Neural progenitor cell (in vitro differentiated cells): ENCODE data around the gene TOMM40L. TPM values are rescaled to one million over a fixed set of nuclear protein-coding genes. Genes with fewer than 3 reads are reported as not detected.

Source experiments
- DNase-seq: peaks from one replicate; pipeline ENCODE4 v3.0.0-alpha.2; 2016; ENCODE audit warnings: low spot score
- H2AFZ ChIP-seq: fragments of 200-600 bp; sonication (generic); replicated peaks from 2 replicates; pipeline ENCODE4 v1.6.1; 2016; ENCODE audit warnings: antibody characterized with exemption
- H3F3A ChIP-seq: fragments of 200-600 bp; sonication (generic); 2 replicates; pipeline ENCODE4 v1.6.1; 2016; ENCODE audit warnings: antibody characterized with exemption, low read depth
- H3K27ac ChIP-seq: fragments of 200-600 bp; sonication (generic); 2 replicates; pipeline ENCODE4 v1.5.1; 2016; ENCODE audit warnings: mild to moderate bottlenecking
- H3K27me3 ChIP-seq: fragments of 200-600 bp; sonication (generic); 2 replicates; pipeline ENCODE4 v1.6.1; 2016; ENCODE audit warnings: mild to moderate bottlenecking, moderate library complexity
- H3K36me3 ChIP-seq: fragments of 200-600 bp; sonication (generic); 2 replicates; pipeline ENCODE4 v1.5.1; 2016
- H3K4me1 ChIP-seq: fragments of 200-600 bp; sonication (generic); 2 replicates; pipeline ENCODE4 v1.6.1; 2016; ENCODE audit warnings: mixed run types
- H3K4me2 ChIP-seq: fragments of 200-600 bp; sonication (generic); 2 replicates; pipeline ENCODE4 v1.6.1; 2016
- H3K4me3 ChIP-seq: fragments of 200-600 bp; sonication (generic); 2 replicates; pipeline ENCODE4 v1.5.1; 2016
- H3K79me2 ChIP-seq: fragments of 200-600 bp; sonication (generic); 2 replicates; pipeline ENCODE4 v1.6.1; 2016; ENCODE audit warnings: low read depth
- H3K9ac ChIP-seq: fragments of 200-600 bp; sonication (generic); 2 replicates; pipeline ENCODE4 v1.6.1; 2016
- H3K9me3 ChIP-seq: fragments of 200-600 bp; sonication (generic); 2 replicates; pipeline ENCODE4 v1.5.1; 2016; ENCODE audit warnings: low read depth
- H4K20me1 ChIP-seq: fragments of 200-600 bp; sonication (generic); 2 replicates; pipeline ENCODE4 v1.6.1; 2016; ENCODE audit warnings: low read depth
- H3K27ac Mint-ChIP-seq: 3 replicates; pipeline ENCODE4 v1.8.0; 2021; ENCODE audit warnings: mixed read lengths
- H3K27me3 Mint-ChIP-seq: 2 replicates; pipeline ENCODE4 v1.8.0; 2022; ENCODE audit warnings: low read depth, mild to moderate bottlenecking, inconsistent platforms, moderate library complexity, mixed read lengths; ENCODE audit not compliant: insufficient read depth
- H3K36me3 Mint-ChIP-seq: 3 replicates; pipeline ENCODE4 v1.8.0; 2021; ENCODE audit warnings: mixed read lengths
- H3K4me1 Mint-ChIP-seq: 3 replicates; pipeline ENCODE4 v1.8.0; 2021; ENCODE audit warnings: mixed read lengths
- H3K4me3 Mint-ChIP-seq: 3 replicates; pipeline ENCODE4 v1.8.0; 2021; ENCODE audit warnings: mild to moderate bottlenecking, moderate library complexity, mixed read lengths
- H3K9me3 Mint-ChIP-seq: 3 replicates; pipeline ENCODE4 v1.8.0; 2020; ENCODE audit warnings: mixed read lengths
- CTCF ChIP-seq: fragments of 200-600 bp; sonication (generic); IDR thresholded peaks from 2 replicates; pipeline ENCODE4 v1.5.1; 2017; ENCODE audit warnings: antibody characterized with exemption, mild to moderate bottlenecking
- EZH2 ChIP-seq: fragments of 200-600 bp; sonication (generic); IDR thresholded peaks from 2 replicates; pipeline ENCODE4 v1.6.1; 2017; ENCODE audit warnings: antibody characterized with exemption, mild to moderate bottlenecking, moderate library complexity
- EZH2phosphoT487 ChIP-seq: fragments of 200-600 bp; sonication (generic); IDR thresholded peaks from 2 replicates; pipeline ENCODE4 v1.6.1; 2017; ENCODE audit warnings: antibody characterized with exemption
- total RNA-seq: library from RNA; depleted of rRNA; stranded (reverse); fragments of >200 nt; gene quantifications from 2 replicates; pipeline ENCODE4 v1.2.3, GENCODE V29; 2015; ENCODE audit warnings: low replicate concordance

TOMM40L gene
- total RNA-seq = 7.2 and 9.8 TPM in 2 replicates

- DNase-seq = peak; percentile 97
- Histone ChIP-seq H3K27me3 (no peaks in the 10 kb centered on the region), H3K27ac (no peak within 1 kb of the TSS), H3K9ac (peak within 1 kb of the TSS; percentile 2), H3K36me3 (no peaks in the 10 kb centered on the region), H4K20me1 (no peaks in the 10 kb centered on the region), H3K4me1 (peaks cover 9% of the 10 kb centered on the region), H3K79me2 (no peaks in the 10 kb centered on the region), H3K4me3 (peak within 1 kb of the TSS; percentile 70), H3F3A (peaks cover 13% of the 10 kb centered on the region), H3K4me2 (peak within 1 kb of the TSS; percentile 89), H2AFZ (peak within 1 kb of the TSS; percentile 84), H3K9me3 (no peaks in the 10 kb centered on the region)
- Mint-ChIP-seq H3K27ac (peak within 1 kb of the TSS; percentile 96), H3K4me1 (peaks cover 21% of the 10 kb centered on the region), H3K27me3 (peaks cover 5% of the 10 kb centered on the region), H3K36me3 (no peaks in the 10 kb centered on the region), H3K9me3 (no peaks in the 10 kb centered on the region), H3K4me3 (peak within 1 kb of the TSS; percentile 99)
- TF ChIP-seq CTCF (peak; percentile 55), EZH2phosphoT487 (no peak)
Measured at GRCh38 chr1:161225534-161226319, at the start of gene TOMM40L. TOMM40L (plus strand) TSS chr1:161226060; CDS start chr1:161226490, 430 bp downstream.

GRCh38 chr1:161176468-161177111, 49.3 kb upstream of the TOMM40L start:
- H3K27ac ChIP-seq = no peak overlapping the region
- H4K20me1 ChIP-seq = no peaks in the 10 kb centered on the region
- no peaks in the 10 kb centered on the region for H3K4me1 ChIP-seq
- H3K36me3 ChIP-seq = no peaks in the 10 kb centered on the region
- peaks cover 10% of the 10 kb centered on the region for H3K27me3 ChIP-seq
- H3K79me2 ChIP-seq = no peaks in the 10 kb centered on the region
- Mint-ChIP-seq H3K4me1 (peaks cover 24% of the 10 kb centered on the region), H3K9me3 (no peaks in the 10 kb centered on the region), H3K27ac (peak overlapping the region; percentile 17), H3K4me3 (peak overlapping the region; percentile 99), H3K36me3 (peaks cover 23% of the 10 kb centered on the region), H3K27me3 (peaks cover 3% of the 10 kb centered on the region)
- H3K9me3 ChIP-seq = no peaks in the 10 kb centered on the region
- TF ChIP-seq CTCF = no peak
- no peak for TF ChIP-seq EZH2phosphoT487
- TF ChIP-seq EZH2 = no peak
- H3K4me3 ChIP-seq = peak overlapping the region; percentile 82
- peak overlapping the region; percentile 98 for H2AFZ ChIP-seq
- peak overlapping the region; percentile 94 for H3K4me2 ChIP-seq
- DNase-seq = no peak
- peak overlapping the region; percentile 49 for H3K9ac ChIP-seq
- peaks cover 10% of the 10 kb centered on the region for H3F3A ChIP-seq

- peaks cover 20% of the 10 kb centered on the region for H3K36me3 Mint-ChIP-seq
- peaks cover 10% of the 10 kb centered on the region for H3F3A ChIP-seq
- peak; percentile 90 for DNase-seq
- H3K27ac Mint-ChIP-seq = peak within 1 kb of the TSS; percentile 99
- peaks cover 10% of the 10 kb centered on the region for H3K27me3 ChIP-seq
- H3K27ac ChIP-seq = no peak within 1 kb of the TSS
- no peaks in the 10 kb centered on the region for H3K79me2 ChIP-seq
- peak within 1 kb of the TSS; percentile 99 for H3K4me3 Mint-ChIP-seq
- peak within 1 kb of the TSS; percentile 49 for H3K9ac ChIP-seq
- no peaks in the 10 kb centered on the region for H4K20me1 ChIP-seq
- H2AFZ ChIP-seq = peak within 1 kb of the TSS; percentile 98
- peaks cover 3% of the 10 kb centered on the region for H3K27me3 Mint-ChIP-seq
- H3K9me3 Mint-ChIP-seq = no peaks in the 10 kb centered on the region
- no peaks in the 10 kb centered on the region for H3K9me3 ChIP-seq
- peak within 1 kb of the TSS; percentile 94 for H3K4me2 ChIP-seq
- no peaks in the 10 kb centered on the region for H3K4me1 ChIP-seq
- peak; percentile 21 for TF ChIP-seq CTCF
- no peak for TF ChIP-seq EZH2phosphoT487
- no peak for TF ChIP-seq EZH2
- H3K4me3 ChIP-seq = peak within 1 kb of the TSS; percentile 82
- H3K4me1 Mint-ChIP-seq = peaks cover 24% of the 10 kb centered on the region
- H3K36me3 ChIP-seq = no peaks in the 10 kb centered on the region
Measured at GRCh38 chr1:161177112-161177935, 48.5 kb upstream of the TOMM40L start, which contains the start of gene B4GALT3. B4GALT3 (minus strand) TSS chr1:161177507; CDS start chr1:161176060, 1,447 bp downstream.
